EL (cell line): ENCODE data around the gene CCDC188.

Source experiments
- DNase-seq: peaks from one replicate; pipeline ENCODE4 v3.0.0-alpha.2; 2016

CCDC188 gene

GRCh38 chr22:20184501-20185165 is 33.8 kb upstream of the CCDC188 start:
- DNase-seq, result no peak

- no peak for DNase-seq
Measured at GRCh38 chr22:20183823-20184222, 33.0 kb upstream of the CCDC188 start.

GRCh38 chr22:20183101-20183500 is 32.2 kb upstream of the CCDC188 start:
- DNase-seq, result no peak

GRCh38 chr22:20182365-20182764 is 31.5 kb upstream of the CCDC188 start:
- no peak for DNase-seq

GRCh38 chr22:20181884-20182236 is 31.0 kb upstream of the CCDC188 start:
- no peak for DNase-seq

GRCh38 chr22:20181194-20181883 is 30.5 kb upstream of the CCDC188 start:
- no peak for DNase-seq

GRCh38 chr22:20180640-20181039 is 29.8 kb upstream of the CCDC188 start:
- no peak for DNase-seq

- no peak for DNase-seq
Measured at GRCh38 chr22:20180245-20180630, 29.4 kb upstream of the CCDC188 start.

GRCh38 chr22:20179455-20180244 is 28.8 kb upstream of the CCDC188 start:
- no peak for DNase-seq

GRCh38 chr22:20178915-20179227 is 28.0 kb upstream of the CCDC188 start:
- no peak for DNase-seq

GRCh38 chr22:20178075-20178914 is 27.4 kb upstream of the CCDC188 start:
- DNase-seq, result no peak

- no peak for DNase-seq
Measured at GRCh38 chr22:20177217-20177911, 26.5 kb upstream of the CCDC188 start.

GRCh38 chr22:20176421-20177085 is 25.7 kb upstream of the CCDC188 start:
- no peak for DNase-seq

GRCh38 chr22:20175597-20175900 is 24.7 kb upstream of the CCDC188 start:
- peak; percentile 14 for DNase-seq

GRCh38 chr22:20174785-20175596 is 24.1 kb upstream of the CCDC188 start:
- DNase-seq, result no peak

GRCh38 chr22:20173772-20174171 is 22.9 kb upstream of the CCDC188 start:
- no peak for DNase-seq

- DNase-seq, result no peak
Measured at GRCh38 chr22:20173246-20173645, 22.4 kb upstream of the CCDC188 start.

- DNase-seq, result no peak
Measured at GRCh38 chr22:20172141-20172613, 21.3 kb upstream of the CCDC188 start.

- no peak for DNase-seq
Measured at GRCh38 chr22:20171288-20172140, 20.7 kb upstream of the CCDC188 start.

- DNase-seq, result no peak
Measured at GRCh38 chr22:20170170-20170569, 19.3 kb upstream of the CCDC188 start.
